Fibroblast of skin of right quadriceps (primary cell): ENCODE results near the gene EGFL7.
"Not testable (repeated sequence)": the region's sequence is repeated elsewhere in the genome, so short reads cannot be mapped to it uniquely, and the experiment has no call there.

ENCODE experiments used
- DNase-seq: peaks from one replicate; pipeline ENCODE4 v3.0.0-alpha.2; 2013

Gene EGFL7

DNA sequence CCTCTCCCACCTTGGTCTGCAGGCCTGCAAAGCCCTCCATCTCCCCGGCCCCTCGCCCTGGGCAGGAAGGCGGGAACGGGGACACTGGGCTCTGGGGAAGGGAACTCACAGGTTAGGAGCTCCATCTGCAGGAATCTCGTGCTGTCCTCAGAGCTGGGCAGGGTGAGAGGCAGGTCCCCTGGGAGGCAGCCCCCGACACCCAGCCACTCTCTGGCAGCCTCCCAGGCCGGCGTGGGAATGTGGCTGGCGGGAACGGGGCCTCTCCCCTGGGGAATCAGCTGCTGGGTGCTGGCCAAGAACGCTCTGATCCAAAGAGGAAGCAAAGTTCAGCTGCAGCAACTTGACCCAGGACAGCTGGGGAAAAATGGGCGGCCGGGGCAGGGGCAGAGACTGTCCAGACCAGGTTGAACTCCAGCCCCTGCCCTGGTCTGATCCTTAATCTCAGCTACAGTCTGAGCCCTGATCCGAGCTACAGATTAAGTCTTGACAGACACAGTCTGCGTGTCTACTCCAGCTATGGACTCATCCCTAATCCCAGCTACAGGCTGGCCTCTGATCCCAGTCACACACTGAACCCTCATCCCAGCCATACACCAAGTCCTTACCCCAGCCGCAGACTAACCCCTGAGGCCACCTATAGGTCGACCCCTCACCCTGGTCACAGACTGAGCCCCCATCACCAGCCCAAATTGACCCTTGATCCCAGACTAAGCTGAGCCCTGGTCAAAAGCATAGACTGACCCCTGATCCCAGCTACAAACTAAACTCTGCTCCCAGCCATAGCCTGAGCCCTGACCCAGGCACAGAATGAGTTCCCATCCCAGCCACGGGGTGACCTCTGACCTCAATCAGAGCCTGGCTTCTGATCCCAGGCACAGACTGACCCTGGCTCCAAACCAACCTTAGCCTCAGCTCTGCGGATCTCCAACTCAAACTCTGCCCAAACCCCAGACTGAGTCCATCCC, 37.3 kb upstream of the EGFL7 start:
- peak; percentile 40 for DNase-seq

DNA sequence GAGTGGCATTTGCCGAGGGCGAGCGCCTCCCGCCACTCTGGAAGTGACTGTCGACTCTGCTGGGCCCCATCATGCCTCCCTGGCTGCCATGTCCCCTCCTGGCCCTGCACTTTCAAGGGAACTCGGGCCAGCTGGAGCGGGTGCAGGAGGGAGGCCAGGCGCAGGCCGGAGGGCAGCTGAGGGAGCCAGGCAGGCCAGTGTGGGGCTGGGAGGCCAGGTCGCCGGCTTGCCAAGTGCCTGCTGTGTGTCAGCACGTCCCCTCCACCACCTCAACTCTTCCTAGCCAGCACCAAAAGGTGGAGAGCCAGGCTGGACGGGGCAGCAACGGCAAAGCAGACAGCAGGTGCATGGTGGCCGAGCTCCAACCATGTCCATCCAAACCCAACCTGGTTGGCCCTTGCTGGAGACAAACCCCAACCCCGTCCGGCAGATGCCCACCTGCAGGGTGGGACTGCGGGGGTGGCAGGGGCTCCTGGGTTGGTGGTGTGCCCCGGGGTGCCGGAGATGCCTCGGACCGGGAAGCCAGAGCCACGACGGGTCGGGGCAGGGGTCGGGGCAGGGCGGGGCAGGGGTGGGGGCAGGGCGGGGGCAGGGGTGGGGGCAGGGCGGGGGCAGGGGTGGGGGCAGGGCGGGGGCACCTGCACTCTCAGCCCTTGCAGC, 36.5 kb upstream of the EGFL7 start:
- no peak for DNase-seq

DNA sequence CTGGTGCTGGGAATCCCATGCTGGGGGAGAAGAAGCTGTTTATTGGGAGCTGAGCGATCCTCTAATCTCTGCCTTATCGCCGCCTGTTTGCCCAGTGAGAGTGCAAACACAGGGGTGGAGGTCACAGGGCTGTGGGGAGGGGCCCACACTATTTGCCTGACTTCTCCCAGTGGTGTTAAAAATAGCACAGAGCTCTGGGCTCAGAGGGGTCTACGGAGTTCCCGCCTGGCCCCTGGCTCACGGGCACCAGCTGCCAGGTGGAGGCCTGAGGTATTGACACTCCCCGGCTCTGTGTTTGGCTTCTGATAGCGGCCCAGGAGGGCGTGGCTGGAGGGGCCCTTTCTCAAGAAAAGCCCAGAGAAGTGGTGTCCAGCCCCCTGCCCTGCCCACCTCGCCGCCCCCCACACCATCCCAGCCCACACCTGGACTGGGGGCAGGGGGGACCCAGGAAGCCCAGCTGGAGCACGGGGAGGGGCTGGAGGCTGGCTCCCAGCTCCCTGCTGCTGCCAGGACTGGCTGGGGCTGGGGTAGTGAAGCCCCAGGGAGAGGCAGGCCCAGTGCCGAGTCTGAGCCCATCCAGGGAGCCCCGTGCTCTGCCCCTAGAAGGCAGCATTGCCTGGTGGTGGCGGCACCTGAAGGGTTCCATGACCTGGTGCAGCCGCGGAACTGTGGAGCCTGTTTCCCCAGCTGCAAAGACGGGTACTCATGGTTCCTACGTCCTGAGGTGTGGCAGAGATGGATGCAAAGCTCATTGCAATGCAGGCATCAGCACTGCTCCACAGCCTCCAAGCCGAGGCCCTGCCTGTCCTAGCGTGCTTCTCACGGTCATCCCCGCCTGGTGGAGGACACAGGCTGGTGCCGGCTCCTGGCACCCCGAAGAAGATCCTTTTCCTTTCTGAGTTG, 35.7 kb upstream of the EGFL7 start:
- no peak for DNase-seq

DNA sequence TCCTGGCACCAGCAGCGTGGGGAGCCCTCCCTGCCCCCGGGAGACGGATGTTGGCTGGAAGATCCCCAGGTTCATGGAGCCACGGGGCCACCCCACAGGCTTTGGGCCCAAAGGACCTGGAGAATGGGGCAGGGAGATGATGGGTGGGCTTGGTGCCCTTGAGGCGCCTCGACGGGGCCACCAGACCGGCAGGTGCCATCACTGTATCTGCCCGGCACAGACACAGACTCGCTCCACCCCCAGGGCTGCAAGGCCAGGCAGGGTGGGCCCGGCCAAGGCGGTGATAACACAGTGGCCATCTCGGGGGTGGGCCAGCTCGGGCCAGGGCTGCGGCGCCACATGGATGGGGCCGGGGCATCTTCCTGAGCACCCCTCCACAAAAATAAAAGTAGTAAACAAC, 35.0 kb upstream of the EGFL7 start:
- no peak for DNase-seq

DNA sequence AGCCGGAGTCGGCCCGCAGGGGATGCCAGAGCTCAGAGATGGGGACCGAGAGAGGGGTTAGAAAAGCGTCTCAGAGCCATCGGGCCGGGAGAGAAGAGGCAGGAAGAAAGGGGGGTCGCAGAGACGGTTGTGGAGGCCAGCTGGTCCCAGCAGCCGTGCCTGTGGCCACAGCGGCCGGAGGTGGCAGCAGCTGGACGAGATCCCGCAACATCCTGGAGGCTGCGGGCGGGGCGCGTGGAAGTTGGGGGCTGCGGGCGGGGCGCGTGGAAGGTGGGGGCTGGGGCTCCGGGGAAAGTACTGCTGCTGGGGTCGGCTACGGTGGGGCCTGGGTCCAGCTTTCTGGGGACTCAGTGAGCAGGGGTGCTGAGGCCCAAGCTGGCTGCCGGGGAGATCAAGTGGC, 34.4 kb upstream of the EGFL7 start:
- DNase-seq, result no peak

DNA sequence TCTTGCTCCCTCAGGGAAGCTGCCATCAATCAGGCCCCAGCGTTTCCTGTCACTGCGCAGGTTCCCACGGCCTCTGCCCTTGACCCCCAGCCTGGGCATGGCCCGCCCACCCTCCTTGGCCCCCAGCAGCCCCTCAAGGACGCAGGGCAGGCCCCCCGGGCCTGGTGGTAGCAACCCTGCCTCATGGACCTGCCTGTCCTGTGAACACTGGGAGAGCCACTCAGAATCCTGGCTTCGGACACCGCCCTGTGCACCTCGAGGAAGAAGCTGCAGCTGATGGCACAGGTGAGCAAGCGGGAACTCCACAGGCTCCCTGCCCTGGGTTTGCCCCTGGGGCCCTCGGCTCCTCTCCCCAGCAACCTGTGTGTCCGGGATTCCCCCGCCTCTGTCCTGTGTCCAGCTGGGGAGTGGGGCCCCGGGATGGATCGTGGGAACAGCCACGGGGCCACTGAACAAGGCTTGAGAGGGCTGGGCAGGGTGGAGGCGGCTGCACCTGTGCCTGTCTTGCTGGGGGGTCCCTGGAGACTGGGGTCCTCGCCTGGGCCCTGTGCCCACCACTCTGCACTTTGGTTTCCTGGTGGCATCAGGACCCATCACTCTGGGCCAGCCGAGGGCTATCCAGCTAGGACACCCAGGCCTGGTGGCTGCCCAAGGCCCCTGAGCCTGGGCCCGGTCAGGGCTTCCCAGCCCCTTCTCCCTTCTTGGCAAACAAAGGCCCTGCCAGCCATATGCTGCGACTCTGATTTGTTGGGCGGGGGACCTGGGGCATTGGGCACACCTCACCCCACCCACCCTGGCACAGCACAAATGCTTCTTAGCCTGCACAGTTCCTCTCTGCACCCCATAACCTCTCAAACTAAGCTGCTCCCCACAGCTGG, 33.5 kb upstream of the EGFL7 start:
- DNase-seq, result no peak

DNA sequence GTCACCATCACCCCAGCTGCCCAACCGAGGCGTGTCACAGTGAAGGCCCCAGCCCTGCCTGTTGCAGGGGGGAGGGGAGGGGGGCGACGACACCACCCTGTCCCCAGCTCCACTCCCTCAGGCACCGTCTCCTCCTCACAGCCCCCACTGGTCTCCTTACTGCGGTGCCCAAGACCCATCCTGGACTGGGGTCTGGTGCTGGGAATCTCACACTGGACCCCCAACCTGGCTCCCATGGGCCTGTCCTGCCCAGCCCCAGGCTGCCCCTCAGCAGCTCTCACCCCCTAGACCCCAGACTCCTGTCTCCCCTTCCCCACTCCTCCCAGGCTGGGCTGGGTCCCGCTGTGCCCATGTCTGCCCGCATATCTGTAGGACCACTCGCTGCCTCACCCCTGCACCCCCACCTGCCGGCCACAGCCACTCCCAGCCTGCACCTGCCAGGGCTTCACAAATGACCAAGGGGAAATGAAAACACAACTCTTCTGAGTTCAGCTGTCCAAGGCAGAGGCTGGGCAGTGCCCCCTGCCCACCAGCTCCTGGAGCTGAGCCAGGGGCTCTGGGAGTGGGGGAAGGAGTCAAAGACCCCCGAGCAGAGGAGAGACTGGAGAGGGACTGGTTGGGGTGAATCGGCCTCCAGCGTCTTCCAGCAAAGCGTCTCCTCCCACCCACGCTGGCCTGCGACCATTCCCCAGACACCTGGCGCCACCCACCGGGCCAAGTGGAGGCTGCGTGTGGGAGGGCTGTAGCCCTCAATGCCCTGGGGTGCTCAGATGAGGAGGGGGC, 32.6 kb upstream of the EGFL7 start:
- peak; percentile 23 for DNase-seq

DNA sequence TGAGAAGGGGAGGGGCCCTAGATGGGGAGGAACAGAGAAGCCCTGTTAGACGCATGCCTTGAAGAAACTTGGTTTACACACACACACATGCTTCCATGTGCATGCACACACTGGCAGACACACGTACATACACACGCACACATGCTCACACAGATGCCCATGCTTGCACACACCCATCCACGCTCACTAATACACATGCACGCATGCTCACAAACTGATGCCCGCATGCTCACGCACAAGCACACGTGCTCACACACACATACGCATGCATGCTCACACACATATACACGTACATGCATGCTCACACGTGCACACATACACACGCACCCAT, 32.1 kb upstream of the EGFL7 start:
- no peak for DNase-seq

DNA sequence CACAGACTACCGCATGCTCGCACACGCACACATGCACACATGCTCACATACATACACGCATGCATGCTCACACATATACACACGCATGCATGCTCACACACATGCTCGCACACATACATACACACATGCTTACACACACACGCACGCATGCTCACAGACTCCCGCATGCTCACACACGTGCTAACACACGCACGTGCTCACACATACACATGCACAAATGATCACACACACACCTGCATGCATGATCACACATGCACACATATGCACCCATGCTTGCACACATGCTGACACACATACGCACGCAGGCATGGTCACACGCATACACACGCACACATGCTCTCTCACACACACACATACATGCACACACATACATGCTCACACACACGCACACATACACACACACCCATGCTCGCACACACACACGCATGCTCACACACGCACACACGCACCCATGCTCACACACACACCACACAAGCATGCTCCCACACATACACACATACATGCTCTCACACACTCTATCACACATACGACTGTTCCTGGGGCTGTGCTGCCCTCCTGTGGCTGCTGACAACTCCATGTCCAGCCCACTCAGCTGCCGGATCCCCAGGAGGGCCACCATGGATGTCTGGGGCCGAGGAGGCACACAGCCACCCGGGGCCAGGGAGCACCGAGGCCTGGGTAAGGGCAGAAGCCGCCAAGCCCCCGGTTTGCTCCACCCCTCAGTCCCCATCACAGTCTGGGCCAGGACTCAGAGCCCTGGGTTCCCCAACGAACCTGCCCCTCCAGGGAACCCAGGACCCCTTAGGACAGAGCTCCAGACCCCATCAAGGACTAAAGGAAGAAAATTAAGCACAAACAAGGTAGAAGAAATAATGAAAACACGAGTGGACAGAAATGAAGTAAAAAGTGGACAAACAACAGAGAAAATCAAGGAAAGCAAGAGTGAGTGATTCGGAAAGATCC, 31.4 kb upstream of the EGFL7 start:
- DNase-seq, result peak; percentile 70

DNA sequence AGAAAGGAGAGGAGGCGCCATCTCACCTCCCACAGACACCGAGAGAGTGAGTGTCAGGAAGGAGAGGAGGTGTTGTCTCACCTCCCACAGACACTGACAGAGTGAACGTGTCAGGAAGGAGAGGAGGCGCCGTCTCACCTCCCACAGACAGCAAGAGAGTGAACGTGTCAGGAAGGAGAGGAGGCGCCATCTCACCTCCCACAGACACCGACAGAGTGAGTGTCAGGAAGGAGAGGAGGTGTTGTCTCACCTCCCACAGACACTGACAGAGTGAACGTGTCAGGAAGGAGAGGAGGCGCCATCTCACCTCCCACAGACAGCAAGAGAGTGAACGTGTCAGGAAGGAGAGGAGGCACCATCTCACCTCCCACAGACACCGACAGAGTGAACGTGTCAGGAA, 30.6 kb upstream of the EGFL7 start:
- DNase-seq, result not testable (repeated sequence)

DNA sequence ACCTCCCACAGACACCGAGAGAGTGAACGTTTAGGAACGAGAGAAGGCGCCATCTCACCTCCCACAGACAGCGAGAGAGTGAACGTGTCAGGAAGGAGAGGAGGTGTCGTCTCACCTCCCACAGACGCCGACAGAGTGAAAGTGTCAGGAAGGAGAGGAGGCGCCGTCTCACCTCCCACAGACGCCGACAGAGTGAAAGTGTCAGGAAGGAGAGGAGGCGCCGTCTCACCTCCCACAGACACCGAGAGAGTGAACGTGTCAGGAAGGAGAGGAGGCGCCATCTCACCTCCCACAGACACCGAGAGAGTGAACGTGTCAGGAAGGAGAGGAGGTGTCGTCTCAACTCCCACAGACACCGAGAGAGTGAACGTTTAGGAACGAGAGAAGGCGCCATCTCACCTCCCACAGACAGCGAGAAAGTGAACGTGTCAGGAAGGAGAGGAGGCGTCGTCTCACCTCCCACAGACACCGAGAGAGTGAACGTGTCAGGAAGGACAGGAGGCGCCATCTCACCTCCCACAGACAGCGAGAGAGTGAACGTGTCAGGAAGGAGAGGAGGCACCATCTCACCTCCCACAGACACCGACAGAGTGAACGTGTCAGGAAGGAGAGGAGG, 30.1 kb upstream of the EGFL7 start:
- not testable (repeated sequence) for DNase-seq

DNA sequence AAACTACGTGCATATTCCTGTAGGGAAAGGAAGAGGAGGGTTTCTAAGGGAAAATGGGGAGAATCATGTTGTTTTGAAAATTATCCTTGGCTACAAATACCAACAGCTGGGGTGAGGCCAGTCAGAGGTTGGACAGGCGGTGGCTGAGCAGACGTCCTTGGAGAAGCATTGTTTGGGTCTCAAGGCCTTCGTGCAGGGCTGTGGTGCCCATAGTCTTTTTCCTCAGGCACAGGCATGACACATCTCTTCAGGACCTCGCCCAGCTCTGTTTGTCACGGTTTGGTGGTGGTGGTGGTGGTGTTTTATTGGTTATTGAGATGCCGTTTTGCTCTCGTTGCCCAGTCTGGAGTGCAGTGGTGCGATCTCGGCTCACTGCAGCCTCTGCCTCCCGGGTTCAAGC, 27.8 kb upstream of the EGFL7 start:
- no peak for DNase-seq

DNA sequence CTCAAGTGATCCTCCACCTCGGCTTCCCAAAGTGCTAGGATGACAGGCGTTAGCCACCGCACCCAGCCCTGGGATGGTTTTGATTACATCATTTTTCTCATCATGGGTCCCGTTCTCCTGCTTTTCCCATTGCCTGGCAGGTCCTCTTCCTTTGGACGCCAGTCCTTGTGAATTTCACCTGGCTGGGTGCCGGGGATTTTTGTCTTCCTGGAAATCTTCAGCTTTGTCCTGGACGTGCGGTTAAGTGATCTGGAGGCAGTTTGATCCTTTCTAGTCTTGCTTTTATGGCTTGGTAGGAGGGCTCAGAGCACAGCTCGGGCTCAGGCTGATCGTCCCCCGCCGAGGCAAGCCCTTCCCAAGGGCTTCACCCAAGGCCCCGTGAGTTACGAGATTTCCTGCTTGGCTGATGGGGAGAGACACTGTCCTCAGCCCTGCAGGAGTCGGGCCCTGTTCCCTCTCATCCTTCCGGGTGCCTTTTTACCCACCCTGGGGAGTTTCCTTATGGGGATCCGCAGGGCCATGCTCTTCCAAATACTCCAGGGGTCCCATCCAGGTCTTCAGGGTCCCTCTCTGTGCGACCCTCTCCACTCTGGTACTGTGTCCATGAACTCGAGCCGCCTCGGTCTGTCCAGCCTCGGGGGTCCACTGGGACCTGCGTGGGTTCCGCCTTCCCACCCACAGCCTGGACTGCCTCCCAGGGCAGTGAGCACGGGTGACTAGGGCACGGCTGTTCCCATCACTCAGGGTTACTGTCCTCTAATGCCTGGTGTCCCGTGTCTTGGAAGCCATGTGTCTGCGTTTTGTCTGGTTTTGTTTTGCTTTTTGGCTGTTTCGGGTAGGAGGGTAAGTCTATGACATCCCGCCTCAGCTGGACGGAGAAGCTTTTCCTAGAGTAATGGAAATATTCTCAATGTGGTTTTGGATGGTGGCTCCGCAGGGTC, 22.3 kb upstream of the EGFL7 start:
- DNase-seq, result no peak

DNA sequence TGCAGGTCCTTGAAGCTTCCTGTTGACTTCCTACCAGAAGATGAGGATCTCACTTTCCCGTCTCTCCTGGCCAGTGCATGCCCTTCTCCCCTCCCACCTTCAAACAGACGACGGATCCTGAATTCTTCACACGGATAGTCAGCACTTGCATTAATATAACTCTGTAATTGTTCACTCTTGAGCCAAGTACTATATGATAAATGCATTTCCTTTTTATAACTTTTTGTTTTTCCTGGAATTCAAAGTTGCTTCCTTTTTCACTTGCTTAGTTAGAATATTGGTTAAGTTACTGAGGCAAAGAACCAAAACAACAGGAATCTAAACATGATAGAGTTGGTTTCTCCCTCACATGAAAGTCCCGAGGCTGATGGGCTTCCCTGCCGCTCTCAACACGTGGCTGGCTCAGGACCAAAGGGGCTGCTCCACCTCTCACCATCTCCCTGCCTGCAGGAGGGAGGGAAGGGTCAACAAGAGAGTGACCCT, 20.2 kb upstream of the EGFL7 start:
- DNase-seq, result no peak

DNA sequence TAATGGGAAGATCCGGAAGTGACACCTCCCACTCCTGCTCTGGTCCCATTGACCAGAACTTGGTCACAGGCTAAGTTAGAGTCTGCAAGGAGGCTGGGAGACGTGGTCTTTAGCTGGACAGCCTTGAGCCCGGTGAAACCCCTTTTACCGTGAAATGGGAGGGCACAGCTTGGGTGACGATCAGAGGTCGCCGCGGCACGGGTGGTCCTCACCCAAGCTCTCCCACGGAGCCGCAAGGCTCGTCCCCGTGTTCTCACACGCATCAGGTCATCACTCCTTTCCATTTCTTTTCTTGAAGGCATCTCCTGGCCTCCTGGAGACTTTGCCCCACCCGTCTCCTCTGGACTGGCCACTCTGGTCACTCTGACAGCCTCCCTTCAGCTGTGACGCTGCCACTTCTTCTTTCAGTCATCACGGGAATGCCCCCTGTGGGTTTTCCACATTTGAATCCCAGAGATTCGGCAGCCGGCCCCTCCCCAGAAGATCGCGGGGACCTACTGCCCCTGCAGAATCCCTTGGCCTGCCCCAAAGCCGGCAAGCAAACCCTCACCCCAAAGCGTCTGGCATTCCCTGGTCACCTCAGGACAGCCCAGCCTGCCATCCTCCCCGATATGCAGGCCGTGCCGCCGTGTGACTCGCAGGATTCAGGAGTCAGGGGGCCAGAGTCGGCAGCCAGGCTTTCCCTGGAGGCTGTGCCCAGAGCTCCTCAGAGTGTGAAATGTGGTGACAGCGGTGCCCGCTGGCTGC, 18.9 kb upstream of the EGFL7 start:
- DNase-seq, result no peak

DNA sequence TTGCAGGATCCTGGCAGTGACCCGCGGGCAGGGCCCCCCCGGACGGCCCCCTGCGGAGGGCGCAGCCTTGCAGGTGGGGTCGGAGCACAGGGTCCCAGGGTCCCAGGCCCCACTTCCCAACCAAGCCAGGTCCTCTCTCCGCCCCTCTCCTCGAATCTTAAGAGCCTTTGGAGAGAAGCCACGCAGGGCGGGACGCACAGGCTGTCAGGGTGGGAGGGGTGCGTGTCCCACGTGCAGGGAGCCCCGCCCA, 18.4 kb upstream of the EGFL7 start:
- peak; percentile 39 for DNase-seq

DNA sequence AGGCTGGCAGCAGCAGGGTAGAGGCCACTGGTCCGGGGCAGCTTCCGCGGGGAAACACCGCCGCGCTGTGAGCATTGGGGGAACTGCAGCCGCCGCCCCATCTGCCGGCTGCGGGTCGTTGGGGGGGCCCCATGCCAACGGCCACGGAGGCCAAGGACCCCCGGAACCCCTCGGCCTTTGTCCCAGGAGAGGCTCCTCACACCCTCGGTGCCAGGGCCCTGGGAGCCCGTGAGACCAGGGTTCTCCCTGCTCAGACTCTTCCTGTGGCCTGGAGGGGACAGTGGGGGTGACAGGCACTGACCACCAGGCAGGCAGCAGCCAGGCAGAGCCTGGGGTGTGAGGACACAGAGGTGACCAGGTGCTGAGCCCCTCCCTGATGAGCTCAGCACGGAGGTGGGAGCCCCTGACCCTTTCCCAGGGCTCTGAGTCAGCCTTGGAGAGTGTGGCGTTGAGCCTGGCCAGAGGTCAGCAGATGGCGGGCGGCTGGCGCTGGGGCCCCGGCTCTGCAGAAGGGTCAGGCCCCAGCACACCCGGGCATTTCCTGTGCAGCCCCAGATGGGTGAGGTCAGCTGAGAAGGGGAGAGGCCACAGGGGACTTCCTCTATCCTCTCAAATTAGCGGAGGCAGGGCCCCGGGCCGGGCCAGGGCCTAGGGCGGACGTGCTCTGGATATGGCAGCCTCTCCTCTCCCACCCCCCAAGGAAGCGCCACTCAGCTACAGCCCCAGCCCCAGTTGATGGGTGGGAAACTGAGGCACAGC, 17.9 kb upstream of the EGFL7 start:
- DNase-seq, result no peak
